GM12878 (cell line): Measurements from ENCODE around the gene UBE2M. TPM values are rescaled to one million over a fixed set of nuclear protein-coding genes. Genes with fewer than 3 reads are reported as not detected.

ENCODE experiments used
- ETV6 ChIP-seq, 2 experiments: fragments of 450-650 bp in 1 of 2; IDR thresholded peaks in 1 of 2; conservative IDR thresholded peaks in 1 of 2; 2 replicates each; pipeline ENCODE4 v1.6.1; 2014; ENCODE audit warnings: antibody characterized with exemption in 1 of 2, borderline replicate concordance in 1 of 2, low read depth in 1 of 2, mild to moderate bottlenecking in 1 of 2, moderate library complexity in 1 of 2
- IKZF1 ChIP-seq: fragments of 450-650 bp; conservative IDR thresholded peaks from 2 replicates; pipeline ENCODE4 v1.6.1; 2017; ENCODE audit warnings: antibody characterized with exemption, mild to moderate bottlenecking
- MEF2B ChIP-seq: fragments of 450-650 bp; IDR thresholded peaks from 2 replicates; pipeline ENCODE4 v1.6.1; 2018; ENCODE audit warnings: mild to moderate bottlenecking, moderate library complexity; ENCODE audit not compliant: partially characterized antibody, poor library complexity, severe bottlenecking
- NKRF ChIP-seq: fragments of 450-650 bp; conservative IDR thresholded peaks from 2 replicates; pipeline ENCODE4 v1.6.1; 2017; ENCODE audit warnings: mild to moderate bottlenecking, moderate library complexity
- POLR2AphosphoS2 ChIP-seq: IDR thresholded peaks from 2 replicates; pipeline ENCODE4 v1.6.1; 2011; ENCODE audit warnings: low read depth, mild to moderate bottlenecking, low read length, improper control_type of control experiment, moderate library complexity
- TCF7 ChIP-seq: IDR thresholded peaks from 2 replicates; pipeline ENCODE4 v1.6.1; 2014; ENCODE audit warnings: antibody characterized with exemption, borderline replicate concordance
- polyA plus RNA-seq, 11 experiments: library from polyadenylated mRNA; depleted of rRNA in 4 of 11; unstranded in 6 of 11; stranded (reverse) in 5 of 11; fragments of >200 nt; fragmentation: Nextera tagmentation in 4 of 11; fragmentation: Illumina TruSeq in 1 of 11; extraction: Ambion mirVana in 4 of 11; extraction: Trizol in 1 of 11; gene quantifications; 1 replicate in 1 of 11; 2 replicates in 10 of 11; pipeline versions ENCODE4 v1.2.1 to v1.2.3, GENCODE V29; 2011 to 2016; ENCODE audit warnings: inconsistent platforms in 2 of 11, missing spikeins in 2 of 11, low read depth in 1 of 11
- total RNA-seq, 4 experiments: library from RNA; depleted of rRNA in 3 of 4; stranded (reverse); fragments of >200 nt in 3 of 4; fragmentation: Illumina TruSeq in 1 of 4; extraction: Trizol in 1 of 4; gene quantifications; 2 replicates each; pipeline versions ENCODE4 v1.2.1 to v1.2.3, GENCODE V29; 2013 to 2021
- TF ChIP-seq, protein P1 (sequence below): fragments of 450-650 bp; formaldehyde crosslinking; IDR thresholded peaks from 2 replicates; pipeline ENCODE4 v1.4.0; 2022; ENCODE audit warnings: mild to moderate bottlenecking, moderate library complexity

Gene UBE2M
- total and polyA plus RNA-seq, 10 of the 15 experiments (the other 5 are each of a cell fraction or from before 2014, with no cell fraction given), result 1.4 to 105 (median 73.9) TPM

- TF ChIP-seq, protein P1, sequence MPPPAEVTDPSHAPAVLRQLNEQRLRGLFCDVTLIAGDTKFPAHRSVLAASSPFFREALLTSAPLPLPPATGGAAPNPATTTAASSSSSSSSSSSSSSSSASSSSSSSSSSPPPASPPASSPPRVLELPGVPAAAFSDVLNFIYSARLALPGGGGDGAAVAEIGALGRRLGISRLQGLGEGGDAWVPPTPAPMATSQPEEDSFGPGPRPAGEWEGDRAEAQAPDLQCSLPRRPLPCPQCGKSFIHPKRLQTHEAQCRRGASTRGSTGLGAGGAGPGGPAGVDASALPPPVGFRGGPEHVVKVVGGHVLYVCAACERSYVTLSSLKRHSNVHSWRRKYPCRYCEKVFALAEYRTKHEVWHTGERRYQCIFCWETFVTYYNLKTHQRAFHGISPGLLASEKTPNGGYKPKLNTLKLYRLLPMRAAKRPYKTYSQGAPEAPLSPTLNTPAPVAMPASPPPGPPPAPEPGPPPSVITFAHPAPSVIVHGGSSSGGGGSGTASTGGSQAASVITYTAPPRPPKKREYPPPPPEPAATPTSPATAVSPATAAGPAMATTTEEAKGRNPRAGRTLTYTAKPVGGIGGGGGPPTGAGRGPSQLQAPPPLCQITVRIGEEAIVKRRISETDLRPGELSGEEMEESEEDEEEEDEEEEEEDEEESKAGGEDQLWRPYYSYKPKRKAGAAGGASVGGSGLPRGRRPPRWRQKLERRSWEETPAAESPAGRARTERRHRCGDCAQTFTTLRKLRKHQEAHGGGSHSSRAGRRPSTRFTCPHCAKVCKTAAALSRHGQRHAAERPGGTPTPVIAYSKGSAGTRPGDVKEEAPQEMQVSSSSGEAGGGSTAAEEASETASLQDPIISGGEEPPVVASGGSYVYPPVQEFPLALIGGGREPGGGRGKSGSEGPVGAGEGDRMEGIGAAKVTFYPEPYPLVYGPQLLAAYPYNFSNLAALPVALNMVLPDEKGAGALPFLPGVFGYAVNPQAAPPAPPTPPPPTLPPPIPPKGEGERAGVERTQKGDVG, result no peak
- TF ChIP-seq TCF7 (no peak), MEF2B (no peak), POLR2AphosphoS2 (no peak), ETV6 (conservative IDR thresholded peaks at IDR 0.05 in 1 of 2, IDR thresholded peaks at IDR 0.05 in 1 of 2; ENCODE audit: borderline replicate concordance in 1 of 2, low read depth in 1 of 2) (no peak), IKZF1 (no peak), NKRF (no peak)
- TF ChIP-seq, all 136 proteins: peak for 0
Measured at GRCh38 chr19:58522709-58523108, 35.7 kb downstream of the UBE2M start (continued).
